Measurements from ENCODE around the gene FGF23. TPM values are rescaled to one million over a fixed set of nuclear protein-coding genes. Genes with fewer than 3 reads are reported as not detected.

The FGF23 gene
- total and polyA plus RNA-seq, 2 of the 4 experiments (the other 2 are of a cell fraction) = not detected

DNA sequence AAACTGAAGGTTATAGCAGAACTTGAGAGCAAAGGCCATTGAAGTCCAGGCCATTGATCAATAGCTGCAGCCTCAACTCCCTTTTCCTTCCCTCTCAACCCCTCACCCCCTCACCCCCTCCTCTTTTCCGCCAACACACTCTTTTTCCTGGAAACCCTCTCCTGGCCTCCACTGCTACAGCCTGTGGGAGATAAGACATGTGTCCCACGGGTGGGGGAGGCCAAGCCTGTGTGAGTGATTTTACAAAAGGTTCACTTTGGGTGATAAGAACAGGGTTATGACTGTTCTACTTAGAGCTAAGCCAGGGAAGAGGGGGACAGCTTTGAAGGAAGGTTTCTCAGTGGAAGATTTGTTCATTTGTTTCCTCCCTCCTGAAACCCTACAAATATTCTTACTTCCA lies 9.2 kb upstream of the FGF23 start:
- H3K4me2 ChIP-seq (ENCODE audit: low read depth, low read length) = no peak overlapping the region
- dilution Hi-C loops (cut with HindIII; ENCODE audit: low sequenced_read_pairs, unreplicated experiment) (no loop called here), intact Hi-C loops (cut with micrococcal nuclease) (no loop called here), in situ Hi-C loops (cut with MboI; ENCODE audit: low sequenced_read_pairs) (no loop called here)
- no peak overlapping the region for H3K23ac ChIP-seq (ENCODE audit: low read depth, low read length)
- H3K9ac ChIP-seq (ENCODE audit: low read depth, low read length) = no peak overlapping the region
- no peak overlapping the region for H3K56ac ChIP-seq (ENCODE audit: extremely low read depth, insufficient read depth, low read length)
- no peak overlapping the region for H4K91ac ChIP-seq (ENCODE audit: insufficient read depth, low read depth, low read length)
- H3K4me3 ChIP-seq (ENCODE audit: insufficient read depth, low read depth, low read length) = no peak overlapping the region
- H2BK5ac ChIP-seq (ENCODE audit: low read depth, low read length, poor library complexity, severe bottlenecking) = no peak overlapping the region
- H2BK120ac ChIP-seq (ENCODE audit: low read depth, low read length) = no peak overlapping the region
- no peak overlapping the region for H4K5ac ChIP-seq (ENCODE audit: low read depth, low read length)
- H2BK15ac ChIP-seq (ENCODE audit: low read depth, low read length) = no peak overlapping the region
- POLR2A ChIA-PET (ENCODE audit: unreplicated experiment) = no interaction called here
- H2BK20ac ChIP-seq (ENCODE audit: low read depth, low read length) = no peak overlapping the region
- TF ChIP-seq FOS (IDR thresholded peaks at IDR 0.05; ENCODE audit: low read depth, low read length) (no peak), MAFK (IDR thresholded peaks at IDR 0.05; ENCODE audit: low read depth, low read length) (no peak), RAD21 (IDR thresholded peaks at IDR 0.05; ENCODE audit: low read length) (no peak), BHLHE40 (IDR thresholded peaks at IDR 0.05; ENCODE audit: low read depth, low read length) (no peak), POLR2A (IDR thresholded peaks at IDR 0.05; ENCODE audit: low read depth, low read length) (no peak), SMC3 (IDR thresholded peaks at IDR 0.05; ENCODE audit: low read depth, low read length) (no peak), MAZ (IDR thresholded peaks at IDR 0.05; ENCODE audit: borderline replicate concordance, low read depth, low read length) (no peak), MXI1 (IDR thresholded peaks at IDR 0.05; ENCODE audit: borderline replicate concordance, low read depth, low read length) (no peak), NFE2L2 (IDR thresholded peaks at IDR 0.05; ENCODE audit: low read depth, low read length) (no peak), CEBPB (IDR thresholded peaks at IDR 0.05; ENCODE audit: low read depth, low read length) (no peak)
- TF ChIP-seq, protein P1, sequence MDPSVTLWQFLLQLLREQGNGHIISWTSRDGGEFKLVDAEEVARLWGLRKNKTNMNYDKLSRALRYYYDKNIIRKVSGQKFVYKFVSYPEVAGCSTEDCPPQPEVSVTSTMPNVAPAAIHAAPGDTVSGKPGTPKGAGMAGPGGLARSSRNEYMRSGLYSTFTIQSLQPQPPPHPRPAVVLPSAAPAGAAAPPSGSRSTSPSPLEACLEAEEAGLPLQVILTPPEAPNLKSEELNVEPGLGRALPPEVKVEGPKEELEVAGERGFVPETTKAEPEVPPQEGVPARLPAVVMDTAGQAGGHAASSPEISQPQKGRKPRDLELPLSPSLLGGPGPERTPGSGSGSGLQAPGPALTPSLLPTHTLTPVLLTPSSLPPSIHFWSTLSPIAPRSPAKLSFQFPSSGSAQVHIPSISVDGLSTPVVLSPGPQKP (IDR thresholded peaks at IDR 0.05; ENCODE audit: borderline replicate concordance, low read depth, low read length) = no peak
- TF ChIP-seq, protein P2, sequence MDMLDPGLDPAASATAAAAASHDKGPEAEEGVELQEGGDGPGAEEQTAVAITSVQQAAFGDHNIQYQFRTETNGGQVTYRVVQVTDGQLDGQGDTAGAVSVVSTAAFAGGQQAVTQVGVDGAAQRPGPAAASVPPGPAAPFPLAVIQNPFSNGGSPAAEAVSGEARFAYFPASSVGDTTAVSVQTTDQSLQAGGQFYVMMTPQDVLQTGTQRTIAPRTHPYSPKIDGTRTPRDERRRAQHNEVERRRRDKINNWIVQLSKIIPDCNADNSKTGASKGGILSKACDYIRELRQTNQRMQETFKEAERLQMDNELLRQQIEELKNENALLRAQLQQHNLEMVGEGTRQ (IDR thresholded peaks at IDR 0.05; ENCODE audit: low read depth, low read length) = no peak
- H4K8ac ChIP-seq (ENCODE audit: low read depth in 2 of 2, low read length in 2 of 2) = no peak overlapping the region
- no peaks in the 10 kb centered on the region for H3K9me3 ChIP-seq (ENCODE audit: control insufficient read depth, insufficient read depth, low read length)
- H3K18ac ChIP-seq (ENCODE audit: low read depth, low read length) = no peak overlapping the region
- no peaks in the 10 kb centered on the region for H3K4me1 ChIP-seq (ENCODE audit: control insufficient read depth, insufficient read depth, low read length)
- CTCF ChIA-PET = no interaction called here
- no peaks in the 10 kb centered on the region for H3K79me1 ChIP-seq (ENCODE audit: low read depth in 1 of 2, low read length in 2 of 2)
- no peak overlapping the region for H2AK9ac ChIP-seq (replicated peaks; ENCODE audit: low read depth, low read length, poor library complexity)
- H2AK5ac ChIP-seq (ENCODE audit: low read depth, low read length) = no peak overlapping the region
- H3K14ac ChIP-seq (replicated peaks; ENCODE audit: low read depth, low read length) = no peak overlapping the region
- H3K9me1 ChIP-seq (ENCODE audit: insufficient read depth, low read length) = no peaks in the 10 kb centered on the region
- no peak overlapping the region for H3K4ac ChIP-seq (ENCODE audit: low read depth, low read length)
- DNase-seq = no peak
- ATAC-seq (ENCODE audit: low read depth) = no peak
- 80% methylated on average over 1 of the region's 2 CpGs; no CpG with 5 or more reads in 1 of the 2 experiments for WGBS, 2 experiments (ENCODE audit: extremely low coverage in 2 of 2, insufficient read length in 1 of 2)
- H4K20me1 ChIP-seq (ENCODE audit: insufficient read depth, low read length) = no peaks in the 10 kb centered on the region
- peaks cover 3% of the 10 kb centered on the region; the same call in 1 of the 2 replicates for H3K27me3 ChIP-seq (ENCODE audit: control insufficient read depth, insufficient read depth, low read length)
- no peak overlapping the region for H2AFZ ChIP-seq (replicated peaks; ENCODE audit: low read length, poor library complexity)
- no TSS peak for BruUV-seq (replicated peaks)
- H3K27ac ChIP-seq (ENCODE audit: insufficient read depth, low read length) = no peak overlapping the region
- H3K36me3 ChIP-seq (ENCODE audit: control insufficient read depth, insufficient read depth, low read length) = no peaks in the 10 kb centered on the region

Measured in IMR-90 (cell line).